IPS DF 19.7 (cell line): Measurements from ENCODE around the gene AP4M1.

Experiments
- DNase-seq: peaks from one replicate; pipeline ENCODE4 v3.0.0-alpha.2; 2013; ENCODE audit warnings: low read depth, low spot score

AP4M1 gene

GRCh38 chr7:100101016-100101862 is at the start of gene AP4M1, which contains the start of gene MCM7:
Gene AP4M1, plus strand, starts transcription at chr7:100101643. Its CDS starts 72 bp downstream, at chr7:100101715.
Gene MCM7, minus strand, starts transcription at chr7:100101397. Its CDS starts 103 bp downstream, at chr7:100101294.
- DNase-seq = peak; percentile 84

- no peak for DNase-seq
Measured at GRCh38 chr7:100053215-100053614, 48.2 kb upstream of the AP4M1 start.

GRCh38 chr7:100057006-100057405 is 44.4 kb upstream of the AP4M1 start:
- DNase-seq = no peak

- DNase-seq = no peak
Measured at GRCh38 chr7:100059251-100059739, 42.1 kb upstream of the AP4M1 start.

- no peak for DNase-seq
Measured at GRCh38 chr7:100061518-100062193, 39.8 kb upstream of the AP4M1 start.

- DNase-seq = no peak
Measured at GRCh38 chr7:100063376-100063775, 38.1 kb upstream of the AP4M1 start.

GRCh38 chr7:100064162-100064561 is 37.3 kb upstream of the AP4M1 start:
- no peak for DNase-seq

GRCh38 chr7:100065452-100066186 is 35.8 kb upstream of the AP4M1 start:
- no peak for DNase-seq

- no peak for DNase-seq
Measured at GRCh38 chr7:100066953-100067352, 34.5 kb upstream of the AP4M1 start.

- no peak for DNase-seq
Measured at GRCh38 chr7:100069991-100070390, 31.5 kb upstream of the AP4M1 start.

GRCh38 chr7:100071018-100071723 is 30.3 kb upstream of the AP4M1 start:
- DNase-seq = no peak

- no peak for DNase-seq
Measured at GRCh38 chr7:100072462-100072861, 29.0 kb upstream of the AP4M1 start.

GRCh38 chr7:100074841-100075240 is 26.6 kb upstream of the AP4M1 start:
- no peak for DNase-seq

- no peak for DNase-seq
Measured at GRCh38 chr7:100075418-100075817, 26.0 kb upstream of the AP4M1 start.

GRCh38 chr7:100077205-100077604 is 24.2 kb upstream of the AP4M1 start:
- DNase-seq = no peak

- no peak for DNase-seq
Measured at GRCh38 chr7:100079024-100079560, 22.4 kb upstream of the AP4M1 start.

- DNase-seq = no peak
Measured at GRCh38 chr7:100080907-100081534, 20.4 kb upstream of the AP4M1 start.

- peak; percentile 96 for DNase-seq
Measured at GRCh38 chr7:100081535-100082102, 19.8 kb upstream of the AP4M1 start, which contains the start of gene ZNF3. Gene ZNF3, minus strand, starts transcription at chr7:100081723. Its CDS starts 4,366 bp downstream, at chr7:100077357.

GRCh38 chr7:100082978-100083377 is 18.5 kb upstream of the AP4M1 start:
- no peak for DNase-seq

GRCh38 chr7:100085515-100085914 is 15.9 kb upstream of the AP4M1 start:
- no peak for DNase-seq
